ENCODE measurements around the gene VPS8. TPM values are rescaled to one million over a fixed set of nuclear protein-coding genes. Genes with fewer than 3 reads are reported as not detected.

Gene VPS8
- total and polyA plus RNA-seq, 11 donors: 15.7 to 122 (median 74.3) TPM

- Histone ChIP-seq H3K4me3 (no peak overlapping the region), H3K27me3 (no peaks in the 10 kb centered on the region), H3K4me1 (peaks cover 0 to 6% (median 0%) of the 10 kb centered on the region in 12 donors), H3K36me3 (no peaks in the 10 kb centered on the region), H3K27ac (no peak overlapping the region), H3K9me3 (no peaks in the 10 kb centered on the region)
- TF ChIP-seq POLR2A (IDR thresholded peaks at IDR 0.05) (no peak), CTCF (IDR thresholded peaks at IDR 0.05) (no peak)
- DNase-seq (no peak), ATAC-seq (no peak)
- intact Hi-C loops (cut with DNase I): no loop called here
- WGBS, 4 donors: 56 to 70% (median 62%) methylated on average over 4 of the region's 4 CpGs
Measured at GRCh38 chr3:185094697-185095096, 282.7 kb downstream of the VPS8 start.

Other genes with a start within 250 kb of the VPS8 start
- gene MAGEF1, start 100.1 kb upstream of the VPS8 start, total RNA-seq: 10 to 100 TPM; 27.1 to 36.4 (median 32.6) TPM
- gene MAGEF1, start 100.1 kb upstream of the VPS8 start, polyA plus RNA-seq: 10 to 100 TPM; 24.7 to 31.6 TPM

All from heart left ventricle (tissue), 16 donors.